ENCODE measurements around the gene TCF7L2.

Gene TCF7L2

GRCh38 chr10:113005380-113005779 lies 55.3 kb downstream of the TCF7L2 start:
- TF ChIP-seq CTCF (IDR thresholded peaks at IDR 0.05; ENCODE audit: control insufficient read depth, insufficient read depth, low read depth, low read length, missing control alignments) = no peak
- H3K4me3 ChIP-seq (ENCODE audit: control insufficient read depth, low read depth, low read length) = no peak overlapping the region
- DNase-seq (ENCODE audit: low read depth) = no peak

DNA sequence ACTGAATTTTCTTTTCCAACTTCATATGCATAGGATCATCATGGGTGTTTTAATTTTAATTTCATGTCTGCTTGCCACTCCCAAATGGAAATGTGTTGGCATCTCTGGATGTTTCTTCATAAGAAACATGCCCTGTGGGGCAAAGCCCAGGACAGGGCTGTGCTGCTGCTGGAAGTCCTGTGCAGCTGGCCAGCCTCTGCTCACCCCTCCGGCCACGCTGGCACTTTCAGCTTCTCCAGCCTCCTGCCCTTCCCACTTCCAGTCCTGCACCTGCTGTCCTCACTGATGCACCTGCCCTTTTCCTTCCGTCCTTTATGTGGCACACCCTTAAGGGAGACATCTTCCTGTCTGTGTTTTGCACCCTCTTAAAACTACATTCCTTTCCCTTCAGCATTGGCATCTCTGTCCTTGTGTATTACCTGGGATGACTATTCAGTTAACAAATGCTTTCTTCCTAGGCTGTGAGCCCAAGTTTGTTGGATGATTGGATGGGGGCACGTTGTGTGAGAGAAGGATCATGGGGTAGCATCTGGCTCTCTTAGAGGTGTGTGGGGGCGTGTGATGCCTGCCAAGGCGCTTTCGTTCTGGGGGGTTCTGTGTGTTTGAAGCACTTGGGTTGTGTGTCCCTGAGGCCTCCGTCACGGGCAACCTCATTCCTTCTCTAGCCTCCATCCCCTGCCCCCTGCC lies 56.8 kb downstream of the TCF7L2 start:
- H3K4me3 ChIP-seq (ENCODE audit: control insufficient read depth, low read depth, low read length) = no peak overlapping the region
- TF ChIP-seq CTCF (IDR thresholded peaks at IDR 0.05; ENCODE audit: control insufficient read depth, insufficient read depth, low read depth, low read length, missing control alignments) = no peak
- DNase-seq (ENCODE audit: low read depth) = no peak

DNA sequence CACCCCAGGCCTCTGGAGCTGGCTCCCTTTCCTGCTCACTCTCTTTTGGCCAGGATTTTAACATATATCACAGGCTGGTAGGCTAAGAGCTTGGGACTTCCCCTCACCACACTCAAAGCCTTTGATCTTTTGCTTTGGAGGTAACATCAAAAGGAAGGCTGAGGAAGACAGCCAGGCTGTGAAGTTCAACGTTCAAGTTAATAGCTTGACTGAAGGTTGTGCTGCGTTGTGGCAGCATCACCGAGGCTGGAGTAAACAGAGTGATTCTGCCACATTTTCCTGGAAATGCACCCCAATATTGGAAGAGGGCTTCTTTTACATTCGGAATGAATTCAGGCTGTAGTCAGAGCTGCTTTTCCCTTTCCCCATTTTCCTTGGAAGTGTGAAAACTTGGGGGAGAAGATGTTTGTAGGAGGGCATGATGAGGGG lies 57.3 kb downstream of the TCF7L2 start:
- H3K4me3 ChIP-seq (ENCODE audit: control insufficient read depth, low read depth, low read length) = no peak overlapping the region
- no peak for DNase-seq (ENCODE audit: low read depth)
- no peak for TF ChIP-seq CTCF (IDR thresholded peaks at IDR 0.05; ENCODE audit: control insufficient read depth, insufficient read depth, low read depth, low read length, missing control alignments)

DNA sequence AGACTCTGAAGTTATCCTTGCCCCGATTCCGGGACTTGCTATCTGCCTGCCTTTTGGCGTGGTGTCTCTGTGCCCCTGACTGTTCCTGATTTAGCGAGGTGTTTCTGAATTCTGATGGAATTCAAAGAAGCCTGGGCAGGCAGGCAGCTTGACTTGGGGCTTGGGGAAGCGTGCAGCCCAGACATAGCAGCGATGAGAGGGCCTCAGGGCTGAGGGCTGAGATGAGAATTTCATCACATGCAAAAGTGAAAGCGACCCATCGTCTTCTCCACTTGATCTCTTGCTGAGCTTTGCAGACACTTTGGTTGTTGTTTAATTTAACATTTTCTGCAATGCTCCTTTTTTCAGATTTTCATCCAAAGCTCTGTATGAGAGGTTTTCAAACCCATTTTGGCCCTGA lies 57.8 kb downstream of the TCF7L2 start:
- DNase-seq (ENCODE audit: low read depth) = no peak
- no peak overlapping the region for H3K4me3 ChIP-seq (ENCODE audit: control insufficient read depth, low read depth, low read length)
- no peak for TF ChIP-seq CTCF (IDR thresholded peaks at IDR 0.05; ENCODE audit: control insufficient read depth, insufficient read depth, low read depth, low read length, missing control alignments)

DNA sequence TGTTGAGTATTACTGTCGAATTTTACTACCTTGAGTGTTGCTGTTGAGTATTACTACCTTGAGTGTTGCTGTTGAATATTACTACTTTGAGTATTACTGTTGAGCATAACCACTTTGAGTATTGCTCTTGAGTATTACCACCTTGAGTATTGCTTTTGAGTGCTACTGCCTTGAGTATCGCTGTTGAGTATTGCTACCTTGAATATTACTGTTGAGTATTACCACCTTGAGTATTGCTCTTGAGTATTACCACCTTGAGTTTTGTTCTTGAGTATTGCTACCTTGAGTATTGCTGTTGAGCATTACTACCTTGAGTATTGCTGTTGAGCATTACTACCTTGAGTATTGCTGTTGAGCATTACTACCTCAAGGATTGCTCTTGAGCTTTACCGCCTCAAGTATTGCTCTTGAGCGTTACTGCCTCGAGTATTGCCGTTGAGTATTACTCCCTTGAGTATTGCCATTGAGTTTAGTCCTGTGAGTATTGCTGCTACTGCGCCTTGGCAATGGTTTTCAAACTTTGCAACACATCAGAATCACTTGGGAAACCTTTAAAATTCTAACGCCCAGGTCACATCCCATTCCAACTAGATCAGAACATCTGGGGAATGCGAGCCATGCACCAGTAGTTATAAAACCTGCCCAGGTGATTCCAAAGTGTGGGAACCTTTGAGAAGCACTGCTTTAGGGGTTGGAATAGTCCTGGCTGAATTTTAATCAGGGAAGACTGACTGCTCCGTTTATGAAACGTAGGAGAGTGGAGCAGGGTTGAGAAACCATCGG lies 61.7 kb downstream of the TCF7L2 start:
- TF ChIP-seq CTCF (IDR thresholded peaks at IDR 0.05; ENCODE audit: control insufficient read depth, insufficient read depth, low read depth, low read length, missing control alignments) = no peak
- no peak overlapping the region for H3K4me3 ChIP-seq (ENCODE audit: control insufficient read depth, low read depth, low read length)
- DNase-seq (ENCODE audit: low read depth) = no peak

DNA sequence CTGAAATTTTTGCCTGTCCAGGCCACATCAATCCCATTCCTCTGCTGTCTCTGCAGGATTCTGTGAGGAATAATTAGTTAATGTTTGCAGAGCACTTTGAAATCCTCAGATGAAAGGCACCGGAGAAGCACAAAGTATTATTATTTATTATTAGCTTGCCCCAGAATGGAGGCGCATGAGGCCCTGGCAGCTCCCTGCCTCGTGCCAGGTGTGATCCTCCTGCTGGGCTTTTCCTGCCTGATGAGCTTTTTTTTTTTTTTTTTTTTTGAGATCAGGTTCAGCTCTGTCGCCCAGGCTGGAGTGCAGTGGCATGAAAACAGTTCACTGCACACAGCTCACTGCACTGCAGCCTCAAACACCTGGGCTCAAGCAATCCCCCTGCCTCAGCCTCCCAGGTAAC lies 65.2 kb downstream of the TCF7L2 start:
- DNase-seq (ENCODE audit: low read depth) = no peak
- TF ChIP-seq CTCF (IDR thresholded peaks at IDR 0.05; ENCODE audit: control insufficient read depth, insufficient read depth, low read depth, low read length, missing control alignments) = no peak
- no peak overlapping the region for H3K4me3 ChIP-seq (ENCODE audit: control insufficient read depth, low read depth, low read length)

Measured in AG09309 (cell line).